COLO668 (cell line): Measurements from ENCODE around the gene MYO1E.
A peak's percentile ranks its signal among the peaks of the same experiment; 100 is the strongest.

Experiments used
- DNase-seq: peaks from one replicate; lab custom pipeline; 2025; ENCODE audit not compliant: unreplicated experiment; lab: John Stamatoyannopoulos, UW

MYO1E gene

DNA sequence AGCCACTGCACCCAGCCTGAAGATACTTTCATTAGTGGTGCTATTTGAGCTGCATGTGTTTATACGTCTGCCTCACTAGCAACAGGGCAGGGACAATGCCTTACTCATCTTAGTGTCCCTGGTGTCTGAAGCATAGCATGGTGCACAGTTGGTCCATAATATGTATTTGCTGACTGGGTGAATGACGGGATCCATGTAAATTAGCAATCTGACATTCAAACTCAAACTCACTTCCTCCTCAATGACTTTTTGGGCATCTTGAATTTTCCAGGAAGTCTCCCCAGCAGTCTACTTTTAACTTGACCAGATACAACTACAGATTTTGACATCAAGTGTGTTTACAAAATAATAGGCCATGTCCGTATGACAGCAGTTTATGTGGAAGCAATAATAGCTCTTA, 169.0 kb downstream of the MYO1E start:
- no peak for DNase-seq

DNA sequence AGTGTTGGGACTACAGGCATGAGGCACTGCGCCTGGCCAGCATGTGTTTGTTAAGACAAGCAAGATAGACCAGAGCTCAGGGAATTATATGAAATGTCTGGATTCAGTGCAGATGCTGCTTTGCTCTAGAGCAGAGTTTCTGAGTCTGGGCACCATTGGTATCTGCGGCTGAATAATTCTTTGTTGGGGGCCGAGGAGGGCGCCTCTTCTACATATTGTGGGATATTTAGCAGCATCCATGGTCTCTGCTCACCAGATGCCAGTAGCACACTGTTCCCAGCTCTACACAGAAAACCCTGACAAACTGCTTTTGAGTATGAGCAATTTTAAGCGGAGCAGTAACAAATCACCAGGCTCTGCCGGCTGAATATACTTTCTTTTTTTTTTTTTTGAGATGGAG, 169.7 kb downstream of the MYO1E start:
- DNase-seq: no peak

DNA sequence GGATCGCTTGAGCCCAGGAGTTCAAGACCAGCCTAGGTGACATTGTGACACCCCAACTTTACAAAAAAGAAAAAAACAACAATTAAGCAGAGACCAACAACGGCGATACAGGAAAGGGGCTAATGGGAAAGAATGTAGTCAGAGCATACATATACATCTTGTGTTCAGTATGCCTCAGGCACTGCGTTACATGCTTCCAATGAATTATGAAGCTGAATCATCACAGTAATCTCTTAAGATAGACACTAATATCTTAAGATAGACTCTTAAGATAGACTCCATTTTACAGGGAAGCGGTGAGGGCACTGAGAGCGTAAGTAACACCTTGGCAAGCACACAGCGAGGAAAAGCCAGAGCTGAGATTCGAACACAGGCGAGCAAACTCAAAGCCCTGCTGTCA, 172.1 kb downstream of the MYO1E start:
- no peak for DNase-seq

DNA sequence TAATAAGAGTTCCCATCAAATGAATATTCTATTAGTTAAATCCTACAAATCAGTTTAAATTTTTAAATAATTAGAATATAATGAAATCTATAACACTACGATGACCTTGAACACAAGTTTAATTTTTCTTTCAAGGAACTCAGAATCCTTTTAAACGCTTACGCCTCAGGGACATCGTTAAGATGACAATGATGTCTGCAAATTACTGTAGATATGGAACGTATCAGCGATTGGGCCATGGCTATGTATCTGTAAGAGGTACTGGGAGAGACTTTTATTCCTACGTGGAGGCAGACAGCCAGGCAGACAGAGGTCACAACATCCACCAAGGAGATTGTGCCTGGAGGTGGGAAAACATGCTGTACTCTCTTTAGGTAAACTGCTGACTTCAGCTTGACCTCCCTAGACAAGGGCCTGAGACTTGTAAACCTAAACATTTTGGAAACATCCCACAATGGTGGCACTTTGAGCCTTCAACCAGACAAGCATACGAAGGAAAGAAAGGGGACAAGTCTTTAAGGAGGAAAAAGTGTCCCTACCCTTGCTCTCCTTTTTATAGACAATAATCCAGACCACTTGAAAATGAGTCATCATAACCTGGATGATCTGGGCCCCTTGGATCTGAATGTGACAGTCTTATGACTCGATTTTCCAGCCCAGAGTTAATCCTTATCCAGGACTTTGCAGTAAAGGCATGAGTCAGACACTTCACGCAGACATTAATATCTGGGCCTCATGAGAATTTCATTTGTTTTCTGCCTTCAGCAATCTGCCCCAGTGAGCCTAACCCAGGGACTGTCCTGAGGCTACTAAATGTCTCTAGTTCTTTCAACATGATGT, 172.8 kb downstream of the MYO1E start:
- DNase-seq: no peak

DNA sequence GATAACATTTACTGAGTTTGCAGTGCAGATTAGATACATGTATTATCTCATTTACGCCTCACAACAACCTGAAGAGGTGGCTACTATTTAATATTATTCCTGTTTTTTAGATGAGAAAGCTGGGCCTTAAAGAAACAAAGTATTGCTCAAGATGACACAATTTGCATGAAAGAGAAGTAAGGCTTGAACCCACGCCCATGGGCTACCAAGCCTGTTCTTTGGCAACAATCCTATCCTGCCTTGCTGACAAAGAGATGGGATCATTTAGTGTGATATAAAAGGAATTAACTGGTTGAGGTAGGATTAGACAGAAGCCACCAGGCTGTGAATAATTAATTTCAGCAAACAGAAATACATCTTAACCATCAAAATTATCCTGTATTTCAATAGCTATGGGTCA, 175.2 kb downstream of the MYO1E start:
- no peak for DNase-seq

DNA sequence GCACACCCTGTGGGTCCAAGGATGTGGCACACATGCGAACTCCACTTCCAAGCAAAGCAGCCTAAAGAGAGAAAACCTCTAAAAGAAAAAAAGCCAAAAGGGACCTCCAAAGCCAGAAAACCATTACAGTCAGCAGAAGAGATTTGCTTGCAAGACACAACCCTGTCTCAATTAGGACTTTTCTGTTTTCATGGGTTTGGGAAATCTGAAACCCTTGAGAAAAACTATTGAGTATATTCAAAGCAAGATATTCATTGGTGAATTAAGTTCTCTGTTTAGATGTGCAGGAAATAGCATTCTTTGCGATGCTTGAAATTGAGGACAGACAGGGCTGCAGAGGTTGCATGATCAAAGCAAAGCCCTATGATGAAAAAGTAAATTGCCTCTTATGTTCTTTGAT, 176.3 kb downstream of the MYO1E start:
- no peak for DNase-seq

DNA sequence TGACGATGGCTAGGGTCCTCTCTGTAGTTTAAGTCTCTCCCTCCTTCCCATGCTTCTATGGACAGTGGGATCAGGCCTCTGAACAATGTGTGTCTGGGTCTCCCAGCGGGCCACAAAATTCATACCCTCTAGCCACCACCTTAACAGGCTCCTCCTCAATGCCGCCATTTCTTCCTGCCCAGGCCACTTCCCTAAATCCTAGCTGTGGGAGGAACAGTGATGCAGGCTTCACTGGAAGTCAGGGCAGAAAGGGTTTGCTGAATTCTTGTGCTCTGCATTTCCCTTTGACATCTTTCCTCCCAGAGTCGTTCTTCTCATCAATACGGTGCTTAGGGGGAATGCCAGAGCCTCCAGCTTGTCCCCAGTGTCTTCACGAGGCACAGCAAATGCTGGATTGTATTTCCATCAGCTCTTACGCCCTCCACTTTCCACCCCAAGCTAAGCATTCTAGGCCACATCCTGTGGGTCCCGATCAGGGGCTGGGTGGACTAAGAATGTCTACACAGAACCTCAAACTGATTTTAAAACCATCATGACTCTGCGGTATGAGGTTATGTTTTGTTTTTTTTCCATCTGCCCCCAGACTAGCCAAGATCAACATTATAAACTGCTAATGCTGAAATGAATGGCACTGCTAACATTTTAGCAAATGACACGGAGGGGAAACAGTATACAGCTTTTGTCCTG, 177.9 kb downstream of the MYO1E start:
- no peak for DNase-seq

DNA sequence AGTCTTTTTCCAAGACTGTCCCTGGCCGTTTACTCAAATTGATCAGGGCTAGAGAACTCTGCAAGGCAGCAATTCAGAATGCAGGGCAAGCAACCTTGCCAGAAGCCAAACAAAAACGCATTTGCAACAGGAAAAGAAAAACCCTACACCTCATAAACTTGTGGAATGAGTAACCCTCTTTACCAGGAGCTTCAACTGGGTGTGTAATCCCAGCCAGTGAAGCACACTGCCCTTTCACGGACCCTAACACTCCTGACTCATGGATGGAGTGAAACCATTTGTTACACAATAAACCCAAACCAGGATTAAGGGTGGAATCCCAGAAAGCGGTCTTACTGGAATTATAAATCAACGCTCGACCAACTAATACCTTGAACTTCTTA, 180.8 kb downstream of the MYO1E start:
- DNase-seq: no peak

DNA sequence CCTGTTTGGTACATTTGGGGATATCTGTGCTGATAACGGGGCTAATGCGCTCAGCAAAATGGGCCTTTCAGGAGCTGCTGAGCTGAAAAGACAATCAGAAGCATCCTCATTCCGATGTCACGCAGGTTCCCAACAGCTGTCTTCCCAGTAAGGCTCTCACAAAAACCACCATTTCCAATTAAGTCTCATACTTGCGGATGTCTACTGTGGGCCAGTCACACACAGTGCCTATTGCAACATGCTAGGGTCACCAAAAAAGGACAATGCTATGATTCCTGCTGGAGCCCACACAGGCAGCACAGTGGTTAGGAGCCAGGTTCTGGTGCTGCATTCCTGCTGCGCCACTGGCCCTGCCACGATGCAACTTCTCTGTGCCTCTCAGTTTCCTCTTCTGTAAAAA, 182.4 kb downstream of the MYO1E start:
- DNase-seq: no peak

DNA sequence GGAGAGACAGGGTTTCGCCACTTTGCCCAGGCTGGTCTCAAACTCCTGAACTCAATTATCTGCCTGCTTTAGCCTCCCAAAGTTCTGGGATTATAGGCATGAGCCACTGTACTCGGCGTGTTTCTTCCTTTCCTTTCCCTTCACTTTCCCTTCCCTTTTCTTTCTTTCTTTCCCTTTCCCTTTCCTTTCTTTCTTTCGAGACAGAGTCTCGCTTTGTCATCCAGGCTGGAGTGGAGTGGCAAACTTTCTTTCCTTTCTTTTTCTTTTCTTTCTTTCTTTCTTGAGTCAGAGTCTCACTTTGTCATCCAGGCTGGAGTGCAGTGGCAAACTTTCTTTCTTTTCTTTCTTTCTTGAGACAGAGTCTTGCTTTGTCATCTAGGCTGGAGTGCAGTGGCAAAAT, 183.4 kb downstream of the MYO1E start:
- DNase-seq: no peak

DNA sequence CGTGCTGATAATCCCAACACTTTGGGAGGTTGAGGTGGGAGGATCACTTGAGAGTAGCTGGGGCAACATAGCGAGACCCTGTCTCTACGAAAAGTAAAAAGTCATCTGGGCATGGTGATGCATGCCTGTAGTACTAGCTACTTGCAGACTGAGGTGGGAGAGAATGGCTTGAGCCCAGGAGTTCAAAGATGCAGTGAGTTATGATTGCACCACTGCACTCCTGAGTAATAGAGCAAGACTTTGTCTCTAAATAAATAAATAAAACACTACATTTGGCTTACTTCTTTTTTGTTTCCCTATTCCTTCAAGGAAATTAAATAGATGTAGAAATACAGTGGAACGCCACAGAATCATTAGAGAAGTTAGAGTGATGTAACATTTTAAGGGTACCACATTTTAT, 186.2 kb downstream of the MYO1E start:
- DNase-seq: no peak

DNA sequence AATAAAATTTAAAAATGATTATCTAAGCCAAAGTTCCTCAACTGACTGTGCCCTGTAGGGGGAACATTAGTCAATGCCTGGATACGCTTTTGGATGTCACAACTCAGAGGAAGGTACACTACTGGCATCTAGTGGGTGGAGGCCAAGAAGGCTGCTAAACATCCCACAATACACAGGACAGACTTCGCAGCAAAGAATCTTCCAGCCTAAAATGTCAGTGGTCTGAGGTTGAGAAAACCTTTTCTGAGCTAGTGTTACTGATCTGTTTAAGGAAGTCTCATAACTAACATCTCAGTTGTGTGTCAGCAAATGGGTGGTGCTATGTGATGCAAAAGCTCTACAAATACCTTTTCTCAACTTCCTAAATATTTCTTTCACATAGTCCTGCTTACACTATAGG, 186.9 kb downstream of the MYO1E start:
- DNase-seq: no peak

DNA sequence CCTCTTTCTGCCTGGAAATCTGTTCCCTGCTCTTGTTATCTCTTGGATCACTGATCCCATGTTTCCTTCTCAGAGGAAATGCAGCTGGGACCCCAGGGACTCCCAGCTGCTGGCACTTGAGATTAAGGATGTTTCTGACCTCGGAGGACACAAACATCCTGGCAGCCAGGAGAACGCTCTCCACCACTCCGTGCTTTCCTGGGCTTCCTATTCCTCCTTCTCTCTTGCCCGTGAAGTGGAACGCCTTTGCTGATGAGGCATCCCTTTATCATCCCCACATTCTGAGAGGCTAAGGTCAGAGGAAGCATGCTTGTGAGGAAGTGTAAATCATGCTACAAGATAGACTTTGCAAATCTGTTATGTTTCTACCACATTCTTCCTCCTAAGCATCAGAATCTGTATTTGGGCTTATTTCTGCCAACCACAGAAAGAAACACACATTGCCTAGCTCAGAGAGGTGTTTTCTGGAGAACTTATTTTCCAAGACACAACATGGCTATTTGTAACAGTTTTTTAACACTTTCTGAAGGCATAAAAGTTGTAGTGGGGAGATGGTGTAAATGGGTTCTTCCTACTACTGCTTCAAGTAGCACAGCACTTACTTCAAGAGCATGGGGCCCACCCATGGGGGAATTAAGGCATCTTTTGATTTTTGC, 191.6 kb downstream of the MYO1E start:
- no peak for DNase-seq

DNA sequence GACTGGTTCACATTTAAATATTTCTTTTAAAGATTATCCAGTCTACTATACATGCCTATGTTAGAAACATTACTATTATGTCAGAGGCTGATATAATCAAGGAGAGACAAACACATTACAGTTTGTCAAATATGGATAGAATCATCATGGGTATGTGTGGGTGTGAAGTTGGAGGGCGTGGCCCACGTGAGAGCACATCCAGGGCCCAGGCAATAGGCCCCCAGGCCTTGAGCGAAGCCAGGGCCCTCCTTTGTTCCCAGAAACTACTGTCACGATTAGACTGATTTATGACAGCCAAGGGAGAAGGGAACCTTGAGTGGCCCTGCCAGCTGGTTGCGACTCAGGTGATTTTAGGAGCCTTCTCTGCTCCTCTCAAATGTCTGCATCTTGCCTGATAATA, 193.0 kb downstream of the MYO1E start:
- DNase-seq: no peak

DNA sequence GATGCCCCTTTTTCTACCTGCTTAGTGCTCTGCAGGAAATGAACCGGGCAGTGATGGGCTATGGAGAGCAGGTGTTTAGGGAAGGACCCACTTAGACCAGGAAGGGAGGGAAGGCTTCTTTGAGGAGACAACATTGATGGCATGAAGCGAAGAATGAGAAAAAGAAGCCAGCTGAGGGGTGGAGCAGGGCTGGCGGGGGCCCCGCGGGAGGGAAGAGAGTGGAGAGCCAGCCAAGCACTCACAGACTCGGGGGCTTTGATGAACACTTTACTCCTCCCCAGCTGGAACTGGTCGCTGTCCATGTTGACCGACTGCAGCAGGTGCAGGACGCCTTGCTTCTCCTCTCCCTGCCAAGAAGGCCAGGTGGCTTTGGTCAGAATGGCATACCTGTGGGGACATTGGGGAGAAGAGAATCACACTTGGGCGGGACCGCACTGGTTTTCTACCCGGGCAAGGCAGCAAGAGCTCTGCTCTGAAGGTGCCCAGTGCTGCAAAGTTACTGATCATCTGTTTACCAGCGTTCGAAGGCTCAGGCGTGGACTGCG, 194.4 kb downstream of the MYO1E start:
- peak; percentile 60 for DNase-seq

DNA sequence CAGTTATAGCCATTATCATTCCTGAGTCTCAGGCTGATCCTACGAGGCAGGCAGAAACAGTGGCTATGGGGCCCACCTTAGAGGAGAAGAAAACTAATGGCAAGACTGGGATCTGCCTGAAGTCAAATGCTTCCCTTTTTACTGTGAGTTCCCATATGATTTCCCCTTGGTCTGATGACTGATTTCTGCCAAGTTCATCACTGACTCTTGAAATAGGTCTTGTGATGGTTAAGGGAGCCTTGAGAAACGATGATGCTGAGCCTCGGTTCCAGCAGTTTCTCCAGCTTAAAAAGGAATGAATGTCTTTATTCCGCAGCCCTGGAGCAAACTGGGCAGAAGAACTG, 195.4 kb downstream of the MYO1E start:
- no peak for DNase-seq

DNA sequence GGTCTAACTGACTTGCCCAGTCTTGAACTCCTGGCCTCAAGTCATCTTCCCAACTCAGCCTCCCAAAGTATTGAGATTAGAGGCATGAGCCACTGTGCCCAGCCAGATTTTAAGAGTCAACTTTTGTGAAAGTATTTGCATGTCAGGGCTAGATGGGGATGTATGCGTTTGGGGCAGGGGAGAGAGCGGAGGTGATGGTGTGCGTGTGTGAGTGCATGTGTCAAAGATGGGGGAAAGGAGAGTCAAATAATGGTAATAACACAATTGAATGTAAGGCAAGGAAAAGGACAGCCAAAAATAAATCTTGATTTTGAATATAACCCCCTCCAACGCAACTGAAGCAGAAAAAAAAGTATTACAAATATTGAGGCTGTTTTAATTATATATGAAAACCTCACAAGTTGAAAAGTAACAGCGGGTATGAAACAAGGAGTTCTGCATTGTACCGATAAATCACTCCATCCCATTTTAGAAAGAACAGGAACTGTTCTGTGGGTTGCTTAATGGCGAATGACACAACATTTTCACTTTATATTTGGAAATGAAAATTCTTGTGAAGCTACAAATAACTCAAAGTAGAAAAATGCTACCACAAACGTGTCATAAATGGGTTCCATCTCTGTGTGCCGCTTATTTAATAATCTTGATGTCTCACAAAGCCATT, 195.9 kb downstream of the MYO1E start:
- DNase-seq: no peak

DNA sequence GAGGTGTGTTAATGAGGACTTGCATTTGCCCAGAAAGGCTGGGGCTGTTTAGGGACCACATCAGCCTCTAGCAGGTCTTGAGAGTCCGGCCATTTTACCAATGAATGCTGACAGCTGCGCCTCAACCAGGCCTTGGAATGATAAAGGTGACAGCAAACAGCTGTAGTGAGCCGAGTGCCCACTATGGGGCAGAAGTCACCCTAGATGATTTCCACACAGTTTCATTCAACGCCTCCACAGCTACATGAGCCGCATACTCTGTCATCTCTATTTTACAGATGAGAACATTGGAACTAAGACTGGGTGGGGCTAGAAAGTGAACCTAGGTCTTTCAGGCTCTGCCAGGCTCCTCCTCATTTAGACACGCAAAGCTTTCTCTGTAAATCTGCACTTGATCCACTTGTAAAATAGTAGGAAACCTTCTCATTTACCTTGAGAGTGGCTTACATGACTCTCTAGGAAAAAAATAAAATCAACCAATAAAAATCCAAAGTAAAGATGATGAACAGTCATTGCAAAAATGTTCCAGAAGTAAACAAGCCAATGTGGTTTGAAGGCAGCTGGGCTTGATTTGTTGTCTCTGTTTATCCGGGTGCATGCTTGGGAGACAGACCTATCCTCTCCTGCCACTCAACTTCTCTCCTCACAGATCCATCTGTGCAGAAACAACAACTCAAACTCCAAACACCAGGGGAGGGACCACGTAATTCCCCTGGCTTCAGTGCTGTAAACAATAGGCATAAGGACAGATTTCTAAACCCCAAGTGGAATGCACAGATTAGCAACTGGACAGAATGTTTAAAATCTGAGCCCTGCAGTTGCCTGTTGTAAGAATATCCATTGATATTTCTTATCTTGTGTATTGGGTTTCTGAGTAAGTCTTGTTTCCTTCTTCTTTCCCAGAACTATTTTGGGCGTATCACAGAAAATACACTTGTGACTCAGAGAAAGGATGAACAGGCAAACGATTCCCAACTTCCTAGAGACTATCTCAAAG, 197.5 kb downstream of the MYO1E start:
- peak; percentile 38 for DNase-seq

DNA sequence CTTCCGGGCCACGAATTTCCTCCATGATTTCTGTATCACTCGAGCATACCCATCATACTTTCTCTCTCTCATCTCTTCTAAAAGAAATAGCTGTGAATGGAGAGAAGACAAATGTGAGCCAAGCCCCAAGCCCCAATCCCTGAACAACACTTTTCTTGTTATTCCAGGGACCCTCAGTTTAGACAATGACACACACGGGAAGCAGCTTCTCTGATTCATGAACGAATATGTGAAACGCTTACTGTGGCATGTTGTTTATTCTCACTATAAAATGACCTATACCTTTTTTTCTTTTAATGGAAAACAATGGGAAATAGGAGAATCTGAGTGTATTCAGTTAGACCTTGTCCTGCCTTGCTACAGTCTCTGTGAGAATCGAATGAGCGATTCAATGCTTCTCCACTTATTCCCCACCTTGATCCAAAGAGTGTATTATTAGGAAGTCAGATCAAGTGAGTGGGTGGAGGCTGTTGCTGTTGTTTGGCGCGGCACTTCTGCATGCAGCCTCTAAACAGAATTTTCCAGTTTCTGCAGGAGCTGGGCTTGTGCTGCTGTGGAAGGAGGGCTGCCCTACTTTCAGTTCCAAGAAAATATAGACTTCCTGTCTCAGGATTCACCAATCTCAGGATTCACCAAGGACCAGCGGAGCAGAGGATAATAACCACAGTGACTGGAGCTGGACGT, 198.4 kb downstream of the MYO1E start:
- no peak for DNase-seq

DNA sequence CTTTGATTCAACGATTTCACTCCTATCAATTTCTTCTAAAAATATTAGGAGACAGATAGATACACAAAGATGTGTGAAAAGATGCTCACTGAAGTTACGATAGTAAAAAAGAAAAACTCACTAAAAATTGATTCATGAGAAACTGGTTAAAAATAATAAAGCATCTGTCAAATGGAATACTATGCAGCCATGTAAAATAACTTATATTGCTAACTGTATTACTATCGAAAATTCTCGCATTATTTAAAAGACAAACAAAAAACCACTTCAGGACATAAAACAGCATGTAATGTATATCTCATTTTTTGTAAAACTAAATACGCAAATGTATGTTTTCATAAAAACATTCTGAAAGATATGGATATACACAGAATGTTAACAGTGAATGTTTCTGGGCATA, 199.5 kb downstream of the MYO1E start:
- no peak for DNase-seq
